Natural killer cell (primary cell): ENCODE measurements around the gene ENTREP1. TPM values are rescaled to one million over a fixed set of nuclear protein-coding genes. Genes with fewer than 3 reads are reported as not detected.

Experiments
- ATAC-seq, 3 donors: fragments of 150-1000 bp in 2 of 3; fragments of 200-7000 bp in 1 of 3; cut with Tn5 transposase; 1 replicate in 1 of 3; 2 replicates in 2 of 3; pipeline ENCODE4 v1.10.0; 2021; ENCODE audit warnings: mild to moderate bottlenecking in 2 of 3, moderate library complexity in 2 of 3
- DNase-seq, 2 donors: peaks; one replicate each; pipeline versions ENCODE4 v3.0.0 to v3.0.0-alpha.2; 2013 to 2021; ENCODE audit warnings: mixed read lengths in 1 of 2
- H3K27ac ChIP-seq: one replicate; pipeline ENCODE4 v1.5.1; 2013; ENCODE audit warnings: mild to moderate bottlenecking, low read length
- H3K27me3 ChIP-seq: one replicate; pipeline ENCODE4 v1.6.1; 2013; ENCODE audit warnings: low read length; ENCODE audit not compliant: control insufficient read depth, insufficient read depth
- H3K36me3 ChIP-seq: one replicate; pipeline ENCODE4 v1.6.1; 2013; ENCODE audit warnings: low read length; ENCODE audit not compliant: control insufficient read depth, insufficient read depth
- H3K4me1 ChIP-seq: one replicate; pipeline ENCODE4 v1.6.1; 2013; ENCODE audit warnings: low read length; ENCODE audit not compliant: control insufficient read depth, insufficient read depth
- H3K4me3 ChIP-seq: one replicate; pipeline ENCODE4 v1.5.1; 2013; ENCODE audit warnings: low read length
- H3K9me3 ChIP-seq: one replicate; pipeline ENCODE4 v1.6.1; 2013; ENCODE audit warnings: low read length; ENCODE audit not compliant: control insufficient read depth, insufficient read depth
- H3K27ac Mint-ChIP-seq, 2 donors: one replicate each; pipeline ENCODE4 v1.8.0; 2022; ENCODE audit warnings: mild to moderate bottlenecking in 2 of 2, mixed read lengths in 2 of 2, moderate library complexity in 1 of 2
- H3K27me3 Mint-ChIP-seq, 2 donors: one replicate each; pipeline ENCODE4 v1.8.0; 2022; ENCODE audit warnings: low read depth in 2 of 2, mixed read lengths in 2 of 2
- H3K36me3 Mint-ChIP-seq: one replicate; pipeline ENCODE4 v1.8.0; 2022; ENCODE audit warnings: mixed read lengths
- H3K4me1 Mint-ChIP-seq, 2 donors: one replicate each; pipeline ENCODE4 v1.8.0; 2022; ENCODE audit warnings: mixed read lengths in 2 of 2
- H3K4me3 Mint-ChIP-seq: one replicate; pipeline ENCODE4 v1.8.0; 2022; ENCODE audit warnings: mild to moderate bottlenecking, moderate library complexity, mixed read lengths
- H3K9me3 Mint-ChIP-seq, 2 donors: one replicate each; pipeline ENCODE4 v1.8.0; 2022; ENCODE audit warnings: mixed read lengths in 2 of 2
- CTCF ChIP-seq: fragments of 200-600 bp; IDR thresholded peaks from one replicate; pipeline ENCODE4 v1.8.0; 2022; ENCODE audit warnings: antibody characterized with exemption
- WGBS: methylation state at CpG from one replicate; pipeline ENCODE4 v1.1.7; 2013; ENCODE audit warnings: missing lambda C conversion rate; ENCODE audit not compliant: insufficient coverage; 5-methylcytosine and 5-hydroxymethylcytosine counted together
- intact Hi-C: fragments of 100-400 bp; cut with micrococcal nuclease; formaldehyde crosslinking; loops from one replicate; pipeline ENCODE4 v1.14.2; 2022
- total RNA-seq, 4 donors: library from RNA; stranded (reverse); fragments of 120-200 nt in 1 of 4; gene quantifications; one replicate each; pipeline versions ENCODE4 v1.2.3 to v1.2.4, GENCODE V29; 2013 to 2022

ENTREP1 gene
- total RNA-seq, 3 donors from 2014 or later (not counting 1 experiment from before 2014, with no cell fraction given), result not detected

GRCh38 chr9:69295872-69296552, 29.0 kb upstream of the ENTREP1 start:
- H3K4me1 ChIP-seq, result no peaks in the 10 kb centered on the region
- H3K27me3 Mint-ChIP-seq, result peaks cover 0 to 4% of the 10 kb centered on the region in 2 donors
- no peak for ATAC-seq

GRCh38 chr9:69297300-69297980, 27.6 kb upstream of the ENTREP1 start:
- 94% methylated on average over 11 of the region's 11 CpGs for WGBS
- Mint-ChIP-seq H3K36me3 (no peaks in the 10 kb centered on the region), H3K27me3 (peaks cover 0 to 4% of the 10 kb centered on the region in 2 donors), H3K4me3 (no peak overlapping the region), H3K27ac (no peak overlapping the region), H3K4me1 (no peaks in the 10 kb centered on the region), H3K9me3 (no peaks in the 10 kb centered on the region)
- no peak for ATAC-seq
- H3K36me3 ChIP-seq, result no peaks in the 10 kb centered on the region
- no peaks in the 10 kb centered on the region for H3K4me1 ChIP-seq
- DNase-seq, result no peak
- H3K27ac ChIP-seq, result no peak overlapping the region
- no peaks in the 10 kb centered on the region for H3K9me3 ChIP-seq
- intact Hi-C loops, result no loop called here
- TF ChIP-seq CTCF, result no peak
- H3K4me3 ChIP-seq, result no peak overlapping the region
- H3K27me3 ChIP-seq, result no peaks in the 10 kb centered on the region

More at GRCh38 chr9:69295872-69296552, 29.0 kb upstream of the ENTREP1 start:
- Mint-ChIP-seq H3K4me1 (no peaks in the 10 kb centered on the region), H3K36me3 (no peaks in the 10 kb centered on the region), H3K4me3 (no peak overlapping the region), H3K27ac (no peak overlapping the region), H3K9me3 (no peaks in the 10 kb centered on the region)
- Histone ChIP-seq H3K4me3 (no peak overlapping the region), H3K9me3 (no peaks in the 10 kb centered on the region), H3K27ac (no peak overlapping the region), H3K27me3 (no peaks in the 10 kb centered on the region), H3K36me3 (no peaks in the 10 kb centered on the region)
- 89% methylated on average over 9 of the region's 9 CpGs for whole genome bisulfite sequencing
- intact Hi-C loops, result no loop called here
- no peak for DNase-seq
- no peak for TF ChIP-seq CTCF

- H3K9me3 ChIP-seq, result no peaks in the 10 kb centered on the region
- no peak for TF ChIP-seq CTCF
- H3K27ac ChIP-seq, result no peak overlapping the region
- DNase-seq (no peak), ATAC-seq (no peak)
- no peak overlapping the region for H3K27ac Mint-ChIP-seq
- no peaks in the 10 kb centered on the region for H3K27me3 ChIP-seq
- H3K36me3 ChIP-seq, result no peaks in the 10 kb centered on the region
- no peaks in the 10 kb centered on the region for H3K36me3 Mint-ChIP-seq
- no peaks in the 10 kb centered on the region for H3K9me3 Mint-ChIP-seq
- intact Hi-C loops, result no loop called here
- peaks cover 0 to 4% of the 10 kb centered on the region in 2 donors for H3K27me3 Mint-ChIP-seq
- H3K4me1 ChIP-seq, result no peaks in the 10 kb centered on the region
- H3K4me3 ChIP-seq, result no peak overlapping the region
- no peak overlapping the region for H3K4me3 Mint-ChIP-seq
- H3K4me1 Mint-ChIP-seq, result no peaks in the 10 kb centered on the region
- 8% methylated on average over 1 of the region's 1 CpG for WGBS
Observed at GRCh38 chr9:69299315-69299714, 25.7 kb upstream of the ENTREP1 start.
